Endothelial cell of umbilical vein (primary cell): Measurements from ENCODE around the gene PODXL2. TPM values are rescaled to one million over a fixed set of nuclear protein-coding genes. Genes with fewer than 3 reads are reported as not detected.

Source experiments
- BruUV-seq: library from RNA; stranded (reverse); fragments of 400-500 nt; replicated peaks from 2 replicates; lab custom pipeline; 2021; lab: Mats Ljungman, UMichigan
- CTCF ChIA-PET: fragments of 300-600, 350-600 bp; sonication (Branson Sonifier 250); formaldehyde crosslinking; loops from one replicate; lab custom pipeline; 2021; ENCODE audit warnings: antibody characterized with exemption, inconsistent platforms; lab: Charles Lee
- POLR2A ChIA-PET: fragments of 300-600, 350-600 bp; sonication (Branson Sonifier 250); formaldehyde crosslinking; loops from one replicate; lab custom pipeline; 2021; ENCODE audit warnings: antibody characterized with exemption, inconsistent platforms; lab: Charles Lee
- DNase-seq: peaks from one replicate; pipeline ENCODE4 v3.0.0-alpha.2; 2011; ENCODE audit warnings: low read depth, low spot score
- FAIRE-seq: peaks from 2 replicates; lab custom pipeline; 2011; peaks lifted over from hg19 to GRCh38; lab: Jason Lieb, UNC
- H2AFZ ChIP-seq: 2 replicates; pipeline ENCODE4 v1.6.0; 2012; ENCODE audit warnings: low read depth, low read length, control low read depth, inconsistent platforms
- H3K27ac ChIP-seq: 2 replicates; pipeline ENCODE4 v1.5.1; 2011; ENCODE audit warnings: low read depth, mild to moderate bottlenecking, control low read depth, low read length, moderate library complexity; ENCODE audit not compliant: insufficient read depth
- H3K27me3 ChIP-seq, 2 experiments: 2 replicates each; pipeline versions ENCODE4 v1.6.0 to v1.6.1; 2011; ENCODE audit warnings: low read length in 2 of 2, mixed read lengths in 1 of 2; ENCODE audit not compliant: control insufficient read depth in 2 of 2, insufficient read depth in 2 of 2
- H3K36me3 ChIP-seq, 2 experiments: 2 replicates in 1 of 2; 3 replicates in 1 of 2; pipeline ENCODE4 v1.5.1; 2011; ENCODE audit warnings: low read length in 2 of 2, mild to moderate bottlenecking in 1 of 2, moderate library complexity in 1 of 2; ENCODE audit not compliant: control insufficient read depth in 2 of 2, insufficient read depth in 2 of 2; ENCODE audit errors: extremely low read depth in 1 of 2
- H3K4me1 ChIP-seq: 3 replicates; pipeline ENCODE4 v1.5.1; 2011; ENCODE audit warnings: mild to moderate bottlenecking, low read length; ENCODE audit not compliant: control insufficient read depth, insufficient read depth; ENCODE audit errors: extremely low read depth
- H3K4me2 ChIP-seq: 2 replicates; pipeline ENCODE4 v1.6.1; 2011; ENCODE audit warnings: low read length, control low read depth, mixed read lengths; ENCODE audit not compliant: insufficient read depth
- H3K4me3 ChIP-seq, 3 experiments: fragments of 200-600 bp in 1 of 3; sonication (generic), shearing (Covaris generic) in 1 of 3; replicated peaks in 1 of 3; 2 replicates each; pipeline ENCODE4 v1.5.1; 2011 to 2016; ENCODE audit warnings: control low read depth in 3 of 3, low read length in 3 of 3, mild to moderate bottlenecking in 2 of 3, inconsistent platforms in 1 of 3, low read depth in 1 of 3, moderate library complexity in 1 of 3; ENCODE audit not compliant: insufficient read depth in 1 of 3
- H3K79me2 ChIP-seq: 2 replicates; pipeline ENCODE4 v1.6.0; 2012; ENCODE audit warnings: low read length, inconsistent platforms; ENCODE audit not compliant: control insufficient read depth, insufficient read depth
- H3K9ac ChIP-seq: replicated peaks from 2 replicates; pipeline ENCODE3; 2011; ENCODE audit warnings: low read length, control low read depth; ENCODE audit not compliant: insufficient read depth; ENCODE audit errors: extremely low read depth
- H3K9me1 ChIP-seq: replicated peaks from 3 replicates; pipeline ENCODE4 v1.6.0; 2011; ENCODE audit warnings: mild to moderate bottlenecking, low read length; ENCODE audit not compliant: control insufficient read depth, insufficient read depth; ENCODE audit errors: extremely low read depth
- H3K9me3 ChIP-seq: replicated peaks from 2 replicates; pipeline ENCODE4 v1.5.1; 2012; ENCODE audit warnings: low read length, inconsistent platforms; ENCODE audit not compliant: control insufficient read depth, insufficient read depth
- H4K20me1 ChIP-seq: replicated peaks from 2 replicates; pipeline ENCODE3; 2011; ENCODE audit warnings: mild to moderate bottlenecking, low read length; ENCODE audit not compliant: control insufficient read depth, insufficient read depth; ENCODE audit errors: extremely low read depth
- FOS ChIP-seq: IDR thresholded peaks from 2 replicates; pipeline ENCODE4 v1.6.1; 2011; ENCODE audit warnings: mild to moderate bottlenecking, low read length, moderate library complexity, borderline replicate concordance; ENCODE audit not compliant: insufficient read depth
- GATA2 ChIP-seq: IDR thresholded peaks from 2 replicates; pipeline ENCODE4 v1.7.0; 2011; ENCODE audit warnings: low read depth, mild to moderate bottlenecking, moderate library complexity, mixed read lengths, low read length; ENCODE audit not compliant: insufficient read length, insufficient read depth
- JUN ChIP-seq: IDR thresholded peaks from 2 replicates; pipeline ENCODE4 v1.6.1; 2011; ENCODE audit warnings: borderline replicate concordance, low read depth; ENCODE audit not compliant: insufficient read length, insufficient read depth
- POLR2A ChIP-seq: IDR thresholded peaks from 2 replicates; pipeline ENCODE4 v1.6.1; 2012; ENCODE audit warnings: low read depth, mild to moderate bottlenecking, control low read depth, low read length
- POLR2AphosphoS5 ChIP-seq: IDR thresholded peaks from 2 replicates; pipeline ENCODE4 v1.6.1; 2012; ENCODE audit warnings: low read depth, mild to moderate bottlenecking, control low read depth, low read length, moderate library complexity; ENCODE audit not compliant: insufficient read depth
- dilution Hi-C: fragments of 300-500 bp; cut with MboI; formaldehyde crosslinking; loops from one replicate; pipeline ENCODE4 v1.15.0; 2019; ENCODE audit warnings: low sequenced_read_pairs; ENCODE audit not compliant: extremely low pct_ligation_motif_present
- intact Hi-C: fragments of 100-400 bp; cut with micrococcal nuclease; formaldehyde crosslinking; loops from one replicate; pipeline ENCODE4 v1.10.0; 2022
- polyA plus RNA-seq, 4 experiments: library from polyadenylated mRNA; depleted of rRNA in 3 of 4; stranded (reverse) in 3 of 4; unstranded in 1 of 4; fragments of >200 nt; gene quantifications; 2 replicates each; pipeline versions ENCODE4 v1.2.1 to v1.2.3, GENCODE V29; 2011 to 2012; ENCODE audit warnings: missing spikeins in 1 of 4
- total RNA-seq: library from RNA; stranded (reverse); gene quantifications from 2 replicates; pipeline ENCODE4 v1.2.3, GENCODE V29; 2021
- TF ChIP-seq, protein P1 (sequence below): IDR thresholded peaks from 2 replicates; pipeline ENCODE4 v1.6.1; 2011; ENCODE audit not compliant: insufficient read depth, insufficient read length

The PODXL2 gene
- total and polyA plus RNA-seq, 2 donors (not counting 3 experiments of a cell fraction or from before 2014, with no cell fraction given): 5.5 to 6.5 TPM

DNA sequence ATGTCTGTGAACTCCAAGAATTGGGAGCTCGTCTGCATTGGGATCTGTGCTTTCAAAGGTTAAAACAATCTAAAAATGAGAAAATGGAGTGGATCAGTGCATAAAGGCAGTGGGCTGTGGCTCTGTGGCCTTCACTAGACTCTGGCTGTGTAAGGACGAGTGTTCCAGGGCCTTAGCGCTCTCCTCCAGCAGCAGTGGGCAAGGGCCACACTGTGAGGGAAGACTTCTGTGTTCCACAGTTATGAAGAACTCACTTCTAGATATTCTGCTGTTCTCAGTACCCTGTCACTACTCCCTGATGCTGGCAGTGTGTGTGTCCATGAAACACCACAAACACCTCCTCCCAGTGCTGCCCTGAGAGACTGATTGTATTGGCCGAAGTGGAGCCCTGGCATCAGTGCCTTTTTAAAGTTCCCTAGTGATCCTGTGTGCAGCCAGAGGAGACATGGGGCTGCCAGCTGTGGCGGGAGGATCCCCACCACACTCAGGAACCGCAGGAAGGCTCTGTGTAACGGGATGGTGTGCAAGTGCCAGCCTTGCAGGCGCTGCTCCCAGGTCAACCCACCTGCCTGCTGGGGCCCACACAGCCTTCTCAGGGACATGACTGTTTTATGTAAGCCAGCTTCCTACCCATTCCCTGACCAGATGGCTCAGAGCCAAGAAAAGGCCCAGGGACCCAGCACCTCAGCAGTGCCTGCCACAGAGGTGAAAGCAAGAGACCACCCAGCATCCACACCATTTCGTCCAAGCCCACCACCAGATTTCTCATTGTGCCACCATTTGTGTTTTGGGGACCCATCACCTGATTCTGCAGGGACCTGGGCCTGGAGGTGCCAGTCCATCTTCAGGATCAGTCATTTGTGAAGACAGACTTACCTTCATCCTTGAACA lies 84.1 kb downstream of the PODXL2 start:
- Histone ChIP-seq H3K36me3 (no peaks in the 10 kb centered on the region), H3K9me1 (no peaks in the 10 kb centered on the region), H3K27ac (peak overlapping the region; percentile 23), H3K4me2 (peak overlapping the region; percentile 40), H3K79me2 (no peaks in the 10 kb centered on the region), H3K9me3 (no peaks in the 10 kb centered on the region), H3K27me3 (no peaks in the 10 kb centered on the region), H2AFZ (no peak overlapping the region), H3K9ac (peak overlapping the region; percentile 5), H3K4me1 (peaks cover 21% of the 10 kb centered on the region), H3K4me3 (no peak overlapping the region), H4K20me1 (no peaks in the 10 kb centered on the region)
- no TSS peak for BruUV-seq
- ChIA-PET POLR2A (no interaction called here), CTCF (interaction anchor here (1.0 to 2.4 kb wide), 8 partner anchors 16 to 138 kb away, joined by 3 to 26 read pairs (median 4); no protein-coding TSS in a partner anchor)
- DNase-seq: peak; percentile 26
- intact Hi-C loops (no loop called here), dilution Hi-C loops (no loop called here)
- TF ChIP-seq POLR2A: peak; percentile 20
- no peak for TF ChIP-seq FOS
- no peak for FAIRE-seq

DNA sequence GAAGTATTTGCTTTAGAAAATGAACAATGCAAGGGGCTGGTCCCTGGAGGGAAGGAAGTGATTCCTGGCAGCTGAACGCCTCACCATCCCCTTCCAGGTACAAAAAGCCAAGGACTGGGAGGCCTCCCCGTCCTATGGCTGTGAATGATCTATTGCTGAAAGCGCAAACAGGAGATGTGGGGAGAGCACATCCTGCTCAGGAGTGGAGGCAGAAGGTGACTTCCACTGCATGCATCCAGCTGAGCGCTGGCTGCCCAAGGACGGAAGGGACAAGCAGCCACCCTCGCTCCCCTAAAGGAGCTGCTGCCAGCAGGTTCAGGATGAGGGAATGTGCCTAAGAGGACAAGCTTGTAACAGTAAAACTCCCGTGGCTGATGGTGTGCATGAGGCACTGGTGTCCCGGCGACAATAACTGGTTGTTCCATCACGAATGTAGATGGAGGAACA lies 85.2 kb downstream of the PODXL2 start:
- Histone ChIP-seq H3K9ac (peak overlapping the region; percentile 5), H3K9me3 (no peaks in the 10 kb centered on the region), H3K36me3 (no peaks in the 10 kb centered on the region), H2AFZ (peak overlapping the region; percentile 53), H3K79me2 (no peaks in the 10 kb centered on the region), H3K9me1 (no peaks in the 10 kb centered on the region), H4K20me1 (no peaks in the 10 kb centered on the region), H3K4me1 (peaks cover 21% of the 10 kb centered on the region), H3K27me3 (no peaks in the 10 kb centered on the region), H3K4me2 (peak overlapping the region; percentile 40), H3K4me3 (no peak overlapping the region), H3K27ac (peak overlapping the region; percentile 23)
- TF ChIP-seq GATA2: no peak
- no peak for TF ChIP-seq FOS
- TF ChIP-seq POLR2A: no peak
- TF ChIP-seq, protein P1, sequence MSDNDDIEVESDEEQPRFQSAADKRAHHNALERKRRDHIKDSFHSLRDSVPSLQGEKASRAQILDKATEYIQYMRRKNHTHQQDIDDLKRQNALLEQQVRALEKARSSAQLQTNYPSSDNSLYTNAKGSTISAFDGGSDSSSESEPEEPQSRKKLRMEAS: no peak
- no peak for TF ChIP-seq JUN
- peak; percentile 26 for TF ChIP-seq POLR2AphosphoS5
- intact Hi-C loops: loop anchor here (1.0 to 2.0 kb wide), 2 partner anchors 23 to 108 kb away; partner anchors contain the start of gene MGLL
- DNase-seq (peak; percentile 77), FAIRE-seq (peak; percentile 96)
- POLR2A ChIA-PET: no interaction called here
- no TSS peak for BruUV-seq
- CTCF ChIA-PET: interaction anchor here (0.8 to 2.4 kb wide), 10 partner anchors 10 to 139 kb away, joined by 3 to 26 read pairs (median 4); no protein-coding TSS in a partner anchor
- dilution Hi-C loops: no loop called here
